A549 (cell line): Measurements from ENCODE around the gene B9D1. TPM values are rescaled to one million over a fixed set of nuclear protein-coding genes. Genes with fewer than 3 reads are reported as not detected.
A peak's percentile ranks its signal among the peaks of the same experiment; 100 is the strongest.

Experiments
- ATAC-seq, 2 experiments: fragments of 200-7000 bp in 1 of 2; fragments of >200 bp in 1 of 2; cut with Nextera tagmentation in 1 of 2; cut with Tn5 transposase in 1 of 2; 3 replicates each; pipeline versions ENCODE4 v1.8.0 to v1.9.1; 2018 to 2020; ENCODE audit warnings: mild to moderate bottlenecking in 1 of 2, moderate library complexity in 1 of 2
- CTCF ChIA-PET: fragments of 300-600 bp; sonication (Branson Sonifier 250); formaldehyde crosslinking; extraction: SDS; loops from one replicate; lab custom pipeline; 2021; ENCODE audit warnings: antibody characterized with exemption, inconsistent platforms; lab: Yijun Ruan, JAX
- POLR2A ChIA-PET: fragments of 350-600 bp; formaldehyde crosslinking; extraction: SDS; loops from one replicate; lab custom pipeline; 2021; ENCODE audit warnings: antibody characterized with exemption, inconsistent platforms; lab: Yijun Ruan, JAX
- DNase-seq, 2 experiments: peaks; one replicate each; pipeline versions ENCODE4 v3.0.0 to v3.0.0-alpha.2; 2011 to 2016; ENCODE audit warnings: low read depth in 1 of 2, low spot score in 1 of 2
- FAIRE-seq: peaks from 2 replicates; lab custom pipeline; 2011; peaks lifted over from hg19 to GRCh38; lab: Jason Lieb, UNC
- H3K27ac ChIP-seq, 2 experiments: fragments of >200 bp; sonication (Bioruptor Twin); formaldehyde crosslinking; 3 replicates each; pipeline ENCODE4 v1.5.1; 2016 to 2017
- H3K4me1 ChIP-seq: fragments of >200 bp; sonication (Bioruptor Twin); formaldehyde crosslinking; 3 replicates; pipeline ENCODE4 v1.6.1; 2016
- H3K4me2 ChIP-seq: fragments of >200 bp; sonication (Bioruptor Twin); formaldehyde crosslinking; 3 replicates; pipeline ENCODE4 v1.6.1; 2016
- H3K4me3 ChIP-seq: fragments of >200 bp; sonication (Bioruptor Twin); formaldehyde crosslinking; 3 replicates; pipeline ENCODE4 v1.5.1; 2016
- H3K9me3 ChIP-seq: fragments of >200 bp; sonication (Bioruptor Twin); formaldehyde crosslinking; 3 replicates; pipeline ENCODE4 v1.6.1; 2016
- CHD2 ChIP-seq: fragments of 150-350 bp; IDR thresholded peaks from 2 replicates; pipeline ENCODE4 v1.6.1; 2014; ENCODE audit warnings: low read length; ENCODE audit not compliant: partially characterized antibody
- CHD4 ChIP-seq: fragments of 200-600 bp; sonication (generic); IDR thresholded peaks from 2 replicates; pipeline ENCODE4 v1.6.1; 2016; ENCODE audit warnings: antibody characterized with exemption, mild to moderate bottlenecking, borderline replicate concordance
- CTCF ChIP-seq: fragments of >200 bp; sonication (Bioruptor Twin); formaldehyde crosslinking; IDR thresholded peaks from 3 replicates; pipeline ENCODE4 v1.5.1; 2016
- EHF ChIP-seq: fragments of 250-450 bp; sonication (Bioruptor Pico); IDR thresholded peaks from 2 replicates; pipeline ENCODE4 v1.5.0; 2020; ENCODE audit warnings: mild to moderate bottlenecking
- FOSB ChIP-seq: fragments of 250-450 bp; sonication (Bioruptor Pico); IDR thresholded peaks from 2 replicates; pipeline ENCODE4 v1.5.0; 2020; ENCODE audit warnings: mild to moderate bottlenecking, moderate library complexity
- HES2 ChIP-seq: fragments of >200 bp; sonication (Bioruptor Twin); formaldehyde crosslinking; IDR thresholded peaks from 2 replicates; pipeline ENCODE4 v1.6.1; 2016
- HMGXB4 ChIP-seq: fragments of 250-450 bp; sonication (Bioruptor Pico); IDR thresholded peaks from 2 replicates; pipeline ENCODE4 v1.5.0; 2021; ENCODE audit warnings: mild to moderate bottlenecking, moderate library complexity, borderline replicate concordance
- JUN ChIP-seq, 2 experiments: fragments of >200 bp; sonication (Bioruptor Twin); formaldehyde crosslinking; IDR thresholded peaks; 2 replicates in 1 of 2; 3 replicates in 1 of 2; pipeline ENCODE4 v1.6.1; 2016 to 2017
- JUNB ChIP-seq: fragments of >200 bp; sonication (Bioruptor Twin); formaldehyde crosslinking; IDR thresholded peaks from 2 replicates; pipeline ENCODE4 v1.6.1; 2016
- MAX ChIP-seq: IDR thresholded peaks from 2 replicates; pipeline ENCODE4 v1.6.1; 2012
- RAD21 ChIP-seq, 2 experiments: fragments of >200 bp in 1 of 2; sonication (Bioruptor Twin) in 1 of 2; formaldehyde crosslinking in 1 of 2; IDR thresholded peaks in 1 of 2; conservative IDR thresholded peaks in 1 of 2; 2 replicates in 1 of 2; 3 replicates in 1 of 2; pipeline ENCODE4 v1.6.1; 2012 to 2018; ENCODE audit warnings: inconsistent platforms in 1 of 2
- RARB ChIP-seq: fragments of 250-450 bp; sonication (Bioruptor Pico); IDR thresholded peaks from 2 replicates; pipeline ENCODE4 v1.8.0; 2021; ENCODE audit warnings: mild to moderate bottlenecking, moderate library complexity
- REST ChIP-seq: fragments of 200-600 bp; sonication (generic); IDR thresholded peaks from 2 replicates; pipeline ENCODE4 v1.6.1; 2016; ENCODE audit warnings: antibody characterized with exemption, mild to moderate bottlenecking, moderate library complexity
- RNF2 ChIP-seq: fragments of 200-600 bp; sonication (generic); IDR thresholded peaks from 2 replicates; pipeline ENCODE4 v1.6.1; 2016; ENCODE audit warnings: low read depth, mild to moderate bottlenecking, antibody characterized with exemption, moderate library complexity, borderline replicate concordance
- SMC3 ChIP-seq: fragments of >200 bp; sonication (Bioruptor Twin); formaldehyde crosslinking; IDR thresholded peaks from 3 replicates; pipeline ENCODE4 v1.6.1; 2018; ENCODE audit warnings: inconsistent platforms
- USF2 ChIP-seq: fragments of 450-650 bp; IDR thresholded peaks from 2 replicates; pipeline ENCODE4 v1.6.1; 2014; ENCODE audit warnings: antibody characterized with exemption
- ZC3H11A ChIP-seq: fragments of 450-650 bp; IDR thresholded peaks from 2 replicates; pipeline ENCODE4 v1.6.1; 2014; ENCODE audit warnings: antibody characterized with exemption, mild to moderate bottlenecking
- ZFP36 ChIP-seq: fragments of 450-650 bp; IDR thresholded peaks from 2 replicates; pipeline ENCODE4 v1.6.1; 2014; ENCODE audit warnings: borderline replicate concordance; ENCODE audit not compliant: partially characterized antibody
- ZNF302 ChIP-seq: fragments of 250-450 bp; sonication (Bioruptor Pico); IDR thresholded peaks from 2 replicates; pipeline ENCODE4 v1.9.0; 2021; ENCODE audit warnings: inconsistent platforms, mild to moderate bottlenecking, moderate library complexity
- WGBS: methylation state at CpG from one replicate; pipeline ENCODE4 v1.1.6; 2017; ENCODE audit errors: missing lambda C conversion rate; 5-methylcytosine and 5-hydroxymethylcytosine counted together
- polyA plus RNA-seq, 4 experiments: library from polyadenylated mRNA; depleted of rRNA in 3 of 4; stranded (reverse); fragments of >200 nt; fragmentation: RNase III in 1 of 4; extraction: RNeasy Plus Mini Kit Qiagen cat#74134 plus additional on column Dnase treatment in 1 of 4; gene quantifications; 2 replicates in 3 of 4; 3 replicates in 1 of 4; pipeline ENCODE4 v1.2.3, GENCODE V29; 2011 to 2017

B9D1 gene
- polyA plus RNA-seq, 2 of the 4 experiments (the other 2 are of a cell fraction) = 48.2 to 60.6 TPM

- DNase-seq (peak; percentile 73 to 82), ATAC-seq (peak; percentile 67 to 80), FAIRE-seq (no peak)
- 90% methylated on average over 7 of the region's 7 CpGs for WGBS
- Histone ChIP-seq H3K4me1 (peaks cover 5% of the 10 kb centered on the region; the same call in 2 of the 3 replicates), H3K4me3 (no peak overlapping the region), H3K4me2 (no peak overlapping the region), H3K9me3 (no peaks in the 10 kb centered on the region), H3K27ac (no peak overlapping the region; a peak in 1 of 6 replicates)
- POLR2A ChIA-PET = interaction anchor here (1.0 kb wide), 1 partner anchor 9 kb away, joined by 3 read pairs; no protein-coding TSS in a partner anchor
- CTCF ChIA-PET = interaction anchor here (0.7 to 2.6 kb wide), 15 partner anchors 9 to 109 kb away, joined by 3 to 14 read pairs (median 6); partner anchors contain the start of gene B9D1
- TF ChIP-seq ZC3H11A (no peak), RAD21 (conservative IDR thresholded peaks at IDR 0.05 in 1 of 2, IDR thresholded peaks at IDR 0.05 in 1 of 2) (peak; percentile 44 to 51; a peak in 4 of 5 replicates), REST (no peak), CTCF (peak; percentile 58), SMC3 (peak; percentile 69), MAX (0 out of 2 replicates have a peak, but pooled peaks have one; percentile 15), RNF2 (no peak), CHD4 (no peak), ZNF302 (CRISPR knock-in tag) (no peak), HMGXB4 (no peak), EHF (CRISPR knock-in tag) (no peak), HES2 (no peak)
Observed at GRCh38 chr17:19338031-19338990, 24.2 kb downstream of the B9D1 start.

- Histone ChIP-seq H3K4me3 (no peak overlapping the region), H3K4me2 (no peak overlapping the region), H3K27ac (peak overlapping the region in 1 of 2 experiments; percentile 17; a peak in 1 of 6 replicates), H3K4me1 (peaks cover 5% of the 10 kb centered on the region; the same call in 2 of the 3 replicates), H3K9me3 (no peaks in the 10 kb centered on the region)
- POLR2A ChIA-PET = no interaction called here
- ATAC-seq (no peak; a peak in 1 of 6 replicates), DNase-seq (no peak), FAIRE-seq (no peak)
- CTCF ChIA-PET = interaction anchor here (1.1 to 2.6 kb wide), 12 partner anchors 8 to 99 kb away, joined by 3 to 12 read pairs (median 6); partner anchors contain the start of gene B9D1
- TF ChIP-seq RARB (CRISPR knock-in tag) = no peak
- no peak for TF ChIP-seq CHD2
- TF ChIP-seq RAD21 (conservative IDR thresholded peaks at IDR 0.05 in 1 of 2, IDR thresholded peaks at IDR 0.05 in 1 of 2) = no peak
- TF ChIP-seq EHF (CRISPR knock-in tag) = no peak
- no peak for TF ChIP-seq USF2
- TF ChIP-seq FOSB (CRISPR knock-in tag) = no peak
- no peak for TF ChIP-seq JUNB
- TF ChIP-seq ZFP36 = no peak
- TF ChIP-seq JUN (IDR thresholded peaks at IDR 0.05) = 0 out of 5 replicates have a peak, but pooled peaks of 1 of the 2 experiments have one; percentile 15
- WGBS = 85% methylated on average over 1 of the region's 2 CpGs
Observed at GRCh38 chr17:19337712-19338023, 24.9 kb downstream of the B9D1 start.
